GM04504 (cell line): ENCODE data around the gene TMSB15C.
A peak's percentile ranks its signal among the peaks of the same experiment; 100 is the strongest.
"Not testable (repeated sequence)": the region's sequence is repeated elsewhere in the genome, so short reads cannot be mapped to it uniquely, and the experiment has no call there.

ENCODE experiments used
- DNase-seq: peaks from one replicate; pipeline ENCODE4 v3.0.0-alpha.2; 2012; ENCODE audit warnings: low read depth

The TMSB15C gene

DNA sequence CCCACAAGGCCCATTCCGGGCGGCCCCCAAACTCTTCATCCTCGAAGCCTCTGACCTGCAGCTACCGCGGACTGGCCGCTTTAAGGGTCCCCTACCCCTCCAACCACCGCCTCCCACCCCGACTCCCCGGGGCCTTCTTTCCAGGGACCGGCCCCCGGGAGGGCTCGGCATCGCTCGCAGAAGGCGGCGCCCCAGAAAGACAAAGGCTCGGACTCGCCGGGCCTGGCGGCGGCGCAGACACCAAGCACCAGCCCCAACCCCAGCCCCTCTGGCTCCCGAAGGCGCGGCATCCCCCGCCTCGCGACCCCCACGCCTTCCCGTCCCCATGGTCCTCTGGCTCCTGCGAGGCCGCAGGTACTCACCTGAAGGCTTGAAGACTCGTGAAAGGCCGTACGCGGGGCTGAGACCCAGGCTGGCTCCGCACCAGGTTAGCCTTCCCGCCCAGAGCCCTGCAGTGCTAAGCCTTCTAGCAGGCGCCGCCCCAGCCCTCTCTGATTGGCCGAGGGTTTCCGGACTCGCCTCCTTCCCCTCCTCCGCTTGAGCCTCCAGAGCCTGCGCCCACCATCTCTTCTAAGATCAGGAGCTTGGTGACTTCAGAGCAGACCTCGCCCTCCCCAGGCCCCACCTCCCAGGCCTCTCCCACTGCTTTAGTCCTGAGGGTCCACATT, at the start of gene TMSB15C:
TSS of gene TMSB15C (minus strand) at position 459 of the 668 bp plus-strand sequence.
- DNase-seq: not testable (repeated sequence)

DNA sequence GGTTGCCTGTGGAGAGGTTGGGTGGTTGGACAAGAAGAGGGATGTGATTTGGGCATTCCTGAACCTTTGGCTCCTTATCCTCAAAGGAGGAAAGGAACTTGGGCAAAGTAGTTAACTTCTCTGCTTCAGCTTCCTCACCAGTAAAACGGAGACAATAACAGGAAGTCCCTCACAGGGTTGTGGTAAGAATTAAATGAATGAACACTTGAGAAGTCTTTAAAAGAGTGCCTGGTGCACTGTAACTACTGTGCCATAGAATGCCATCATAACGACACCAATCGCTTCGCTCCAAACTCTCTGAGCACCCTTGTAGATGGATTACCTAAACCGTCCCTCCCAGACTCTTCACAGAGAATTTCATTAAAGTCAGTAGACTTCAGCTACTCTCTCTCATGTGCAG, 46.8 kb upstream of the TMSB15C start:
- DNase-seq: no peak

DNA sequence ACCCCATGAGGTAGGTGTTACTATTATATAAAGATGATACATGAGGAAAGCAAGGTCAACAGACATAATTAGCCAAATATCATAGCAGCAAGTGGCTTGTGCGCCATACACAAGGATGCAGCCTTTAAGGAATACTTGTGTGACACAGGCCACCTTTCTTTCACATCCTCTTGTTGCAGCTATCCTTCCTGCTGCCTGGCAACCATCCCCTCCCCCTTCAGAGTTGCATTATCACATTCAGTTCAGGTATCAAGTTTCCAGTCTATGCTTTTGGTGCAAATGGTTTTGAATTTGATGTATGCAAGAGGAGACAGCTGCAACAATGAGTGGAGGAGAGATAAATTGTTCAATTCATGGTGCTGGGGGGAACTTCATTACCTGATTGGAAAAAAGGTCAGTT, 42.7 kb upstream of the TMSB15C start:
- DNase-seq: no peak

DNA sequence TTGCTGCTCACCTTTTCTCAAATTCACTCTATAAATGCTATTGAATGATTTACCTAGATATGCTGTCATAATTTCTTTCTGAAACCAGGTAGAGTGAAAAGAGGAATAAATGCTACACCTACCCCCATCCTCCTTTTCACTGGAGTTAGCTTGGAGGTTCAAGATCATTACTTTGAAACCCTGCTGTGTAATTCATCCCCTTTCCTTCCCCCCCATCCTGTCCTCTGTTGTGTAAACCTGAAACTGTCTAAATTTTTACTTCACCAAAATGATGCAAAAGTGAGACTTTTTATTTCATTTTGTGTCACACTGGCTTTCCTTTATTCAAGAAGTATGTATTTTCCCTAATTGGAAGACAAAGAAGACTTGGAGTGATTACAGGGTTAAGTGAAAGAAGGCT, 41.7 kb upstream of the TMSB15C start:
- no peak for DNase-seq

DNA sequence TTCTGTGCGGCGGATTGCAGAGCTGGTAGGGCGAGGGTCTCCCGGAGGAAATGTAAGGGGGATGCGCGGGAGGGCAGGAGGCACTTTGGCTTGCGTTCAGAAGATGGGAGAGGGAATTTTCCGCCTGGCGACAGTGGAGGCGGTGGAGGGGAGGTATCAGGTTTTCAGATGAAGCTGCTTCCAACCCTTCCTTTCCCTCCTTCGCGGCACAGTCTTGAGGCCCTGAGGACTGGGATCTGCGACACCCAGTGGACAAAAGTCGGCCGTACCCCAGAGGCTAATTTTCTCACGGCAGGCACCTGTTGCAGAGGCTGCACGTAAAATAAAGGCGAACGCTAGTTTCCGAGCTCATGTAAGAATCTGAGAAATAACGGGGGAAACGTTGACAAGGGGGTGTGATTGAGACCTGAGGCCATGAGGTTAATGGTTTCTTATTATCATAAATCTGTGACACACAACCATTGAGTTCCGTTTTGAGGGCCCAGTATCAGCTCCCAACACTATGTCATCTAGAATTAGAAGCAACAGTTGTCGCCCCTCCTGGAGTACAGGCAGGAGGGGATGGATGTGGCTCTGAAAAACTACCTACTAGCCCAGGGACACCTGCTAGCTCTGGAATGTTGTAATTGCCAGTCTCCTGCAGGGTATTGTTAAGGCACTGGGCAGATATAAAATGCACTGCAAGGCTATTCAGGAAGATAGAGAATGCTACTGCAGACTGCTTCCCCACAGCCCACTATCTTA, 37.4 kb upstream of the TMSB15C start:
- no peak for DNase-seq

DNA sequence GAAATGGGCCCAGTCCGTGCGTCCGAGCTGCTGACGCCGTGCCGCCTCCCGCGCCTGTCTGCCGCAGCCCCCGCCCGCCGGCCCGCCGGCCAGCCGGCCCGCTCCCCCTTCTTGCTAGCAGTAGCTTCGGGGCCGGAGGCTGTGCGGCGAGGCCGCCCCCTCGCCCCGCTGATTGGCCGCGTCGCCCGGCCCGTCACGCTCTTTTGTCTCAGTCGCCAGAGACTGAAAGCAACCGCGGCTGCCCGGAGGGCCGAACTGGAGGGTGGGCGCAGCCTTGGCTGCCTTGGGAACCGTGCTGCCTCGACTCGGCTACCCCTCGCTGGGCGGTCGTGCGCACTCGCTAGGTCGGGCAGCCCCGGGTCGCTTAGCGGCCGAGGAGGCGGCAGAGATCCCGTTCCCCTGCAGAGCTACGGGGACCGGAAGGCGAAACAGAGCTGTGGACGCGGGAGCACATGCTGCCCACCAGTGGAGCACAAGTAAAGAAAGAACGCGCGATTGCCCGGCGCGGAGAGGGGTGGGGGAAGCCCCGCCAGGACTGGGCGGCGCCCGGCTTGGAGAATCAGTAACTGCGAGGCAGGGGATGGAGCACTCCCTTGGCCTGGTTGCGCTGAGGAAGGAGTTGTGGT, 36.4 kb upstream of the TMSB15C start, which contains the start of gene ZCCHC18:
TSS of gene ZCCHC18 (plus strand) at position 198 of the 626 bp plus-strand sequence. CDS start 1,589 bp downstream, outside the sequence.
- DNase-seq: no peak

DNA sequence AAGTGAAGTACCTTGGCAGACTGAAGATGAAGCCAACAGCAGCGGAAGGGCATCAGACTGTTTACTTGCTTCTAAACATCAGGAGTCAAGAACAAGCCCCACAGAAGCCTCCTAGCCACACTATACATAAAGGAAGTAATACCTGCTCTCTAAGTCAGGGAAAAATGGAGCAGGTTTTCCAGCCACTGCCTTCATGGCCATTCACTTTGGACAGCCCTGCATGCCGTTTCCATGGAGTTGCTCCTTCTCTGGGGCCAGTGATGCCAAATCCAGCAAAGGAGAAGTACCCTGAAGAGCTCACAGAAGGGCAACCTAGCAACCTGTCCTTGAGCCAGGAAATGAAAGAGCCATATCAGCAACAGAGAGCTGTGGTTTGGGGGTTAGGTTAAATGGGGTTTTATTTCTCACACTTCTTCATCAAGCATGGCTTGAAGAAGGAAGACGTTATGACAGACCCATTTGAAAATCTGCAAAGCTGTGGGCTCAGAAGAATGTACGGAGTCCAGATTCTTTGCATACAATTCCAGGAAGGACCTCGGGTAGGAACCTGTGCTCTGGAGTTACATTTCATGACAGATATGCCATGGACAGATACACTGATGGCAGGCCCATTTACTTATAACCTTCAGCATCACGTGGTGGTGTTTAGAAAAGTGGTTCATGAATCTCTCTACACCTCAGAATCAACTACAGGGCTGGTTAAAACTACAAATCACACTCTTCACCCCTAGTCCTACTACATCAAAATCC, 34.6 kb upstream of the TMSB15C start:
- DNase-seq: not testable (repeated sequence)

DNA sequence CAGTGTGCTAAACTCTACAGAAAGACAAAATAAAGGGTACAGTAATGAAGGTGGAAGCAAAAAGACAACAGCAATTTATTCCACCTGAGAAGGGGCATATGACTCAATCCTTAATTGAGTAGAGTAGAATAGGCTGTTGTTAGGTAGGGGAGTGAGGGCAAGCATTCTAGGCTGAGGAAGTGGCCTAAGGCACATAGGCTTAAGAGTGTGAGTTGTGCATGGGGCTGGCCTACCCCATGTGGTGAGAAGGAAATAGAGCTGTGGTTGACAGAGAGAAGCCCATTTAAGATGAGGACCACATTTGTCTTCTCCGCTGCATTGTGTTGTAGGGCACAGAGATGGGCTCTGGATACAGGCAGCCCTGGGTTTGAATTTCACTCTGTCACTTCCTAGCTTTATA, 32.9 kb upstream of the TMSB15C start:
- DNase-seq: no peak

DNA sequence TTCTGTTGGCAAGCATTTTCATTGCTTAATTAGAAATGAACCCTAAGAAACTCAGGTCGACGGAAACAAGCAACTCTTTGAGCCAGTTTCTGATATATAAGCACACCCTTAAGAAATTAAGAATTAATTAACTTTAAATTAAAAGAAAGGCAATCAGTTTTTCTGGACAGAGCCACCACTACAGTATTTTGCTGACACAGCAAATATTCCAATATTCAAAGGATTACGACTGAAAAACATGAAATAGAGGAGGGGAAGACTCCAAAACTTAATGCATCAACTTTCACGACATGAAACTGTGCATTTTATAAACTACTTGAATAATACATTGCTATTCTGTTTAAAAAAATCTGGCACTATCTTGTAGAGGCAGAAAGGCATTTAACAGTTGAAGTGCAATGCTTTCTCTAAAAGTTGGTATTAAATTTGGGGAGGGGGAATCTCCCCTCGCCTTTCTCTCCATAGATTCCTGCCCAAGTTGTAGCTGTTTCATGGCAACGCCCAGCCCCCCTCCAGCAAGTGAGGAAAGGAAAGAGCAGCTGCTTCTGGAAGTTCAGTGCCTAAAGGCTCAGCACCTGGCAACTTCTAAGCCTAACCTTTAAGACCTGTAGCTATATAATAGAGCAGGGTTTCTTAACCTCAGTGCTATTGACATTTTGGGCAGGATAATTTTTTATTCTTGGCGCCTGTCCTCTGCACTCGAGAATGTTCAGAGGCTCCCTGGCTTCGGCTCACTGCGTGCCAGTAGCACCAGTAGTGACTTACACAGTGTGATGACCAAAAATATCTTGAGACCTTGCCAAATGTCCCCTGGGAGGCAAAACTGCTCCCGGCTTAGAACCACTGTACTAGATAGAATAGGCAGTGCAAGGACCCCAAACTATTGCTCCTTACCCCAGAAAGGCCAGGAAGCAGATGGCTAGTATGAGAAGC, 29.6 kb upstream of the TMSB15C start:
- no peak for DNase-seq

DNA sequence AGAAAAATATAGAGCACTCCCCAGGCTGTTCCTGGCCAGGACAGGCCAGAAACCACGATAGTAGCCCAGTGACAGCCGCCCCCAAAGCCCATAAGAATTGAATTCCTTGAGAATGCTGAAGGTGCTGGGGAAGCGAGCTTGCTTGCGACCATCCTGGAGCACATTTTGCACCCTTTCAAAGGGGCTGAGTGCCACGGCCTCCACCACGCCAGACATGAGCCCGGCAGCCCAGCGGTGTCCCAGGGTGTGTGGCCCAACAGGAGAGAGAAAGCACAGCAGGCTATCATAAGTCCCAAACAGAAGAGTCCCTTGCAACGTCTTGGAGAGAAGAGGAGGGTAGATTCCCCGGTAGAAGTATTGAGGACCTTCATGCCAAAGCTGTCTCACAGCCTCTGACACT, 28.6 kb upstream of the TMSB15C start:
- no peak for DNase-seq

DNA sequence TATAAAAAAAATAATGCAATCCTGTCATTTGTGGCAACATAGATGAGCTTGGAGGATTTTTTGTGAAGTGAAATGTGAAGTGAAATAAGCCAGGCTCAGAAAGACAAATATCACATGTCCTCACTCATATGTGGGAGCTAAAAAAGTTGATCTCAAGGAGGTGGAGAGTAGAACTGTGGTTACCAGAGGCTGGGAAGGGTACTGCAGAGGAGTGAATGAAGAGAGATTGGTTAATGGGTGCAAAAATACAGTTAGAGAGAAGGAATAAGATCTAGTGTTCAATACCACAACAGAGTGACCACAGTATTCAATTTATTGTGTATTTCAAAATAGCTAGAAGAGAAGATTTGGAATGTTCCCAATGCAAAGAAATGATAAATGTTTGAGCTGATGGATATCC, 22.9 kb upstream of the TMSB15C start:
- DNase-seq: no peak

DNA sequence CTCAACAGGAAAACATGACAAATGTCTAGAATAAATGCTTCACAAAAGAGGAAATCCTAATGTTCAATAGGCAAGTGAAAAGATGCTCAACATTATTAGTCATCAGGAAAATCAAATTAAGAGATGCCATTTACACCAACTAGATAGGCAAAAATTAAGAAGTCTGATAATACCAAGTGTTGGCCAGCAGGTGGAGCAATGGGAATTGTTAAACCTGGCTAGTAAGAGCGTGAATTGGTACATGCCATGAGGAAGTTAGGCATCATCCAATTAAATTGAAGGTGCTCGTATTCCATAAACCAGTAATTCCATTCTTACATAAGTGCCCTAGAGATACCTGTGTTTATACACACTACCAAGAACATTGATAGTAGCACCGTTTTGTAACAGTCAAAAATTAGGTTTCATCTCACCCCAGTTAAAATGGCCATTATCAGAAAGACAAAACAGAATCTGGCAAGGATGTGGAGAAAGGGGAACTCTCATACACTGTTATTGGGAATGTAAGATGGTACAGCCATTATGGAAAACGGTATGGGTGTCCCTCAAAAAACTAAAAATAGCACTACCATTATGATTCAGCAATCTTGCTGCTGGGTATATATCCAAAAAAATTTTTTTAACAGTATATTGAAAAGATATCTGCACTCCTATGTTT, 22.2 kb upstream of the TMSB15C start:
- peak; percentile 30 for DNase-seq

DNA sequence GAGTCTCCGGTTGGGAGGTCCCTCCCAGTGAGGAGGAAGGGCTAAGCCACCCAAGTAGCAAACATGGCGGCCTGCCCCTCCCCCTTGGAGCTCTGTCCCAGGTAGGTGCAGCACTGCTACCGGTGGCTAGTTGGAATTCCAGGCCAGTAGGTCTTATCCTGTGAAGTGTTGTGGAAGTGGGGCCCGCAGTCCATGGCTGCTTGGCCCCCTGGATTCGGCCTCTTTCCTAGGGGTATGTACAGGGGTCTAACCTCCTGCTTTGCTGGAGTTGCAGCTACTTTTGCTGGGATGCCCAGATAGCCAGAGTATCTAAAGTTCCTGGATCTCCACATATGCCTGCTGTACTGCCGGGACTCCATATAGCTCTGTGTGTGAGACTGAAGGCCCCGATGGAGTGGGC, 9.9 kb upstream of the TMSB15C start:
- no peak for DNase-seq

DNA sequence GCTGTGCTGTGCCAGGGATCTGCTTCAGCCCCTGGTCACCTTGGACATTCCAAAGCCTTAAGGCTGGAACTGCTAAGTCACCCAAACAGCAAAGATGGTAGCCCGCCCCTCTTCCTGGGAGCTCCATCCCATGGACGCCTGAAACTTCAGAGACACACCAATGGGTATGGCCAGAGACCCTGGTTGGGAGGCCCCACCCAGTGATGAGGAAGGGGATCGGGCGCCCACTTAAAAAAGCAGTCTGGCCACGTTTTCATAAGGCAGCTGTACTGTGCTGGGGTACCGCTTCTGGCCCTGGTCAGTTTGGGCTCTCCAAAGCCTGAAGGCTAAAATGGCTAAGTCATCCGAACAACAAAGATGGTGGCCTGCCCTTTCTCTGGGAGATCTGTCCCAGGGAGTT, 9.4 kb upstream of the TMSB15C start:
- no peak for DNase-seq

DNA sequence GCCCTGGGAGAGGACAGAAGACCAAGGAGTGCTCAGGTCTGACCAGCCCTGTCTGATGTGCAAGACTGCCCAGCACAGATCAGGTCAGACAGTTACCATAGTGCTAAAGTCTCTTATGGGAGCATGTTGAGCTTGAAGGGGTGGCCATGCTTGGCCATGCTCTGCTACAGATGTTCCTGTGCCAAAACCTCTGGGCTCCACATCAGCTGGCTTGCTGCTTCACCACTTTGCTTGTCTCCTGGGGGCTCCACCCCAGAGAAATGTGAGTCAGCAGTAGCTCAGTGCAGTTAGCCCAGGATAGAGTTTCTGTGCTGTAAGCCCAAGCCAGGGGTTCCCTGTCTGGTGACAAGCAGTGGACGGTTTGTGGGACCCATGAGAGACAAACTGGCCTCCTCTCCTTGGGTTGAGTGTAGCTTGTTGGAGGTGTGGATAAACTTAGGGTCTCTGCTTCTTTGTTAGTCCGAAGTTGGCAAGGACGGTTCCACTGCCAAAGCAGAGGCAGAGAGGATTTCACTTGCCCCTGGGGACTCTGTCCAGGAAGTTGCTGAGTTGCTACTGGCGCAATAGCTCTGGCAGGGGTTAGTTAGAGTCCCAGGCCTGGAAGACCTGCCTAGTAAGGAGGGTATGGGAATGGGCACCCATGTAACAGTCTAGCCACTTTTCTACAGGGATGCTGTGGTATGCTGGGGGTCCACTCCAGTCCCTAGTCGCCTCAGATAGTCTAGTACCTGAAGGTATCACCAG, 8.7 kb upstream of the TMSB15C start:
- no peak for DNase-seq

DNA sequence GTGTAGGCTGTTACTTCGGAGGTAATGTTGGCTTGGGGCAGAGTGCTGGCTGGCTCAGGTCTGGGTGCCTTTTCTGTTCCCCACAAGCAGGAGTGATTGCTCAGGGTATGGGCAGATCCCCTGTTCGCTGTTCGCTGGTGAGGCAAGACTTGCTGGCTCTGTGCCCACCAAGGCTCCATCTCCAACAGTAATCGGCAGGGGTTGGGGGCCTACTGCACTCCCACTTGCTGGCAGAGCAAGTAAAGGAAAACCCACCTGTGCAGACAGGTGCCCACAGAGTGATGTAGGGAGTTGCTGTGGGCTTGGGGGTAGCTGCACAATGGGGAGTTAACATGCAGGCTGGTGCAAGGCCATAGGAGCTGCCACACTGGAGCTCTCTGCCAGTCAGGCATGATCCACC, 8.0 kb upstream of the TMSB15C start:
- no peak for DNase-seq

DNA sequence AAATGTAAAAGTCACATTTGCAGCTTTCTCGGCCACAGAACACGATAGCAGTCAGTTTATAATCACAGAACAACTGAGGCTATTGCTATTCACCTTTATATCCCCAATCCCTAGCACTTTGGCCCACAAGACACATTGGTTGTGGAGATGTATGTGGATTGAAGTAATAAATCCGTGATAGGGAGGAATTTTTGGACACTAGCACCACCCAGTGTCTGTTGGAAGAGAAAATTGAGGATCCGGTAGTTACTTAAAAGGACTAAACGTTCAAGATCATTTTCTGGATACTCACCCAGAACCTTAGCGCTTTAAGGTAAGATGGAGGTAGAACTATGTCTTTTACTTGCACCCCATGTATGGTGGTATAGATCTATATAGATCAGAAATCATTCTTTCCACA, 1.8 kb upstream of the TMSB15C start:
- DNase-seq: not testable (repeated sequence)

DNA sequence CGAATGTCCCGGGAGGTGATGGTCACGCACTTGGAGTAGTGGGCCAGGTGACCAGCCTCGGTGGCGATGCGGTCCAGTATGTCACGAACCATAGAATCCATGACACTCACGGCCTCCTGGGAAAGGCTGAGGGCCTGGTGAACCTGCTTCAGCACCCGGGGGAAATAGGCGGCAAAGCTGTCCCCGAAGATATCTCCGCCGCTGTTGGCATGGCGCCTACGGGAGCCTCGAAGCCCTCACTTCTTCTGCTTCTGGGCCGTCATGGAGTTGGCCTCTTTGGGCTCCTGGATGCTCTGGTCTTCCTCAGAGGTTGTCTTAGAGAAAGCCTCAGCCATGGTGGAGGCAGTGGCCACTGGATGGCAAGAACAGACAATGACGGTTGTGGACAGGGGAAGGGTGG, 13.4 kb downstream of the TMSB15C start:
- not testable (repeated sequence) for DNase-seq

DNA sequence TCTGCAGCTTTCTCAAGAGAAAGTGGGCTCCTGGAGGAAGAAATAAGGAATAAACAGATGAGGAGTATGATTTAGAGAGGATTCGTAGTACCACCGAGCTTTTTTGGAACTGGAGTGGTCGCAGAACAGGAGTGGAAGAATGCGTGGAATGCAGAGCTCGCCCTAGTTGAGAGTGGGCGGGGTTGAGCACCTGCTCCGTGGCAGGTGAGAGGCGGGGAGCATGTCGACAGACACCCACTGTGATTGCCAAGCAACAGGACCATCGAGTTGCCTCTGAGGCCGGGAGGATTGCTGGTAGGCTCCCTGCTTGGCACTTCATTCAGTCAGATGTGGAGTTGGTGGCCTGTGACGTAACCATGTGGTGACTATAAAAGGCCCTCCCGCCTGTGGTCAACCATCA, 21.1 kb downstream of the TMSB15C start:
- DNase-seq: not testable (repeated sequence)

DNA sequence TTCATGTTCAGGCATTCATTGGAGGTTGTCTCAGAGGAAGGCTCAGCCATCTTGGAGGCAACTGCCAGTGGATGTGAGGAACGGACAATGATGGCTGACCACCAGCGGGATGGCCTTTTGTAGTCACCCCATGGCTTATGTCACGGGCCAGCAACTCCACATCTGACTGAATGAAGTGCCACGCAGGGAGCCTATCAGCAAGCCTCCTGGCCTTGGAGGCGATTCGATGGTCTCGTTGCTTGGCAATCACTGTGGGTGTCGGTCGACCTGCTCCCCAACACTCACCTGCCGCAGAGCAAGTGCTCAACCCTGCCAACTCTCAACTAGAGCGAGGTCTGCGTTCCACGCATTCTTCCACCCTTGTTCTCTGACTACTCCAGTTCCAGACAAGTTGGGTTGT, 28.9 kb downstream of the TMSB15C start:
- no peak for DNase-seq
